ENCODE results near the gene MAGI2.
"Not testable (repeated sequence)": the region's sequence is repeated elsewhere in the genome, so short reads cannot be mapped to it uniquely, and the experiment has no call there.

MAGI2 gene

GRCh38 chr7:79055722-79056415 is 397.6 kb downstream of the MAGI2 start:
- no peak for DNase-seq (ENCODE audit: low read depth, low spot score)

GRCh38 chr7:79051915-79052314 is 401.6 kb downstream of the MAGI2 start:
- no peak for DNase-seq (ENCODE audit: low read depth, low spot score)

- no peak for DNase-seq (ENCODE audit: low read depth, low spot score)
Measured at GRCh38 chr7:79050603-79051002, 402.9 kb downstream of the MAGI2 start.

- no peak for DNase-seq (ENCODE audit: low read depth, low spot score)
Measured at GRCh38 chr7:79046061-79046460, 407.4 kb downstream of the MAGI2 start.

GRCh38 chr7:79037001-79037400 is 416.5 kb downstream of the MAGI2 start:
- no peak for DNase-seq (ENCODE audit: low read depth, low spot score)

GRCh38 chr7:79036356-79036755 is 417.1 kb downstream of the MAGI2 start:
- DNase-seq (ENCODE audit: low read depth, low spot score): no peak

GRCh38 chr7:79035858-79036257 is 417.6 kb downstream of the MAGI2 start:
- no peak for DNase-seq (ENCODE audit: low read depth, low spot score)

- DNase-seq (ENCODE audit: low read depth, low spot score): no peak
Measured at GRCh38 chr7:79034730-79035129, 418.7 kb downstream of the MAGI2 start.

- DNase-seq (ENCODE audit: low read depth, low spot score): not testable (repeated sequence)
Measured at GRCh38 chr7:79019711-79020110, 433.8 kb downstream of the MAGI2 start.

- no peak for DNase-seq (ENCODE audit: low read depth, low spot score)
Measured at GRCh38 chr7:79011921-79012320, 441.5 kb downstream of the MAGI2 start.

- no peak for DNase-seq (ENCODE audit: low read depth, low spot score)
Measured at GRCh38 chr7:79009647-79010046, 443.8 kb downstream of the MAGI2 start.

- no peak for DNase-seq (ENCODE audit: low read depth, low spot score)
Measured at GRCh38 chr7:79008786-79009185, 444.7 kb downstream of the MAGI2 start.

GRCh38 chr7:78996013-78996412 is 457.5 kb downstream of the MAGI2 start:
- DNase-seq (ENCODE audit: low read depth, low spot score): no peak

GRCh38 chr7:78993341-78993740 is 460.1 kb downstream of the MAGI2 start:
- no peak for DNase-seq (ENCODE audit: low read depth, low spot score)

GRCh38 chr7:78985509-78985908 is 468.0 kb downstream of the MAGI2 start:
- no peak for DNase-seq (ENCODE audit: low read depth, low spot score)

GRCh38 chr7:78983483-78983882 is 470.0 kb downstream of the MAGI2 start:
- no peak for DNase-seq (ENCODE audit: low read depth, low spot score)

GRCh38 chr7:78970440-78970916 is 483.0 kb downstream of the MAGI2 start:
- no peak for DNase-seq (ENCODE audit: low read depth, low spot score)

GRCh38 chr7:78968951-78969350 is 484.5 kb downstream of the MAGI2 start:
- no peak for DNase-seq (ENCODE audit: low read depth, low spot score)

GRCh38 chr7:78967561-78967960 is 485.9 kb downstream of the MAGI2 start:
- DNase-seq (ENCODE audit: low read depth, low spot score): not testable (repeated sequence)

- DNase-seq (ENCODE audit: low read depth, low spot score): no peak
Measured at GRCh38 chr7:78967046-78967445, 486.4 kb downstream of the MAGI2 start.

GRCh38 chr7:78959477-78959876 is 494.0 kb downstream of the MAGI2 start:
- no peak for DNase-seq (ENCODE audit: low read depth, low spot score)

GRCh38 chr7:78955329-78955728 is 498.1 kb downstream of the MAGI2 start:
- DNase-seq (ENCODE audit: low read depth, low spot score): no peak

- no peak for DNase-seq (ENCODE audit: low read depth, low spot score)
Measured at GRCh38 chr7:78953726-78954363, 499.6 kb downstream of the MAGI2 start.
